GM23338 (cell line): ENCODE measurements around the gene TOX2. TPM values are rescaled to one million over a fixed set of nuclear protein-coding genes. Genes with fewer than 3 reads are reported as not detected.

Source experiments
- ATAC-seq: fragments of 200-7000 bp; cut with Tn5 transposase; 3 replicates; pipeline ENCODE4 v1.9.1; 2020
- DNase-seq: peaks from one replicate; pipeline ENCODE4 v3.0.0-alpha.2; 2015; ENCODE audit warnings: low spot score
- H2AFZ ChIP-seq: fragments of 200-600 bp; sonication (generic); 2 replicates; pipeline ENCODE4 v1.8.0; 2016; ENCODE audit warnings: antibody characterized with exemption, mild to moderate bottlenecking, moderate library complexity
- H3F3A ChIP-seq: fragments of 200-600 bp; sonication (generic); replicated peaks from 2 replicates; pipeline ENCODE4 v1.8.0; 2017; ENCODE audit warnings: antibody characterized with exemption, mixed run types, low read depth
- H3K27ac ChIP-seq: fragments of 200-600 bp; sonication (generic); 2 replicates; pipeline ENCODE4 v1.6.1; 2016; ENCODE audit warnings: low read depth
- H3K27me3 ChIP-seq: fragments of 200-600 bp; sonication (generic); 2 replicates; pipeline ENCODE4 v1.8.0; 2016; ENCODE audit warnings: mild to moderate bottlenecking, mixed run types, moderate library complexity; ENCODE audit not compliant: insufficient read depth
- H3K36me3 ChIP-seq: fragments of 200-600 bp; sonication (generic); 2 replicates; pipeline ENCODE4 v1.8.0; 2016; ENCODE audit warnings: mild to moderate bottlenecking; ENCODE audit not compliant: insufficient read depth
- H3K4me1 ChIP-seq: fragments of 200-600 bp; sonication (generic); 2 replicates; pipeline ENCODE4 v1.8.0; 2016; ENCODE audit warnings: mild to moderate bottlenecking, moderate library complexity; ENCODE audit not compliant: insufficient read depth
- H3K4me2 ChIP-seq: fragments of 200-600 bp; sonication (generic); 2 replicates; pipeline ENCODE4 v1.7.1; 2017; ENCODE audit warnings: mixed run types
- H3K4me3 ChIP-seq: fragments of 200-600 bp; sonication (generic); 2 replicates; pipeline ENCODE4 v1.6.1; 2016; ENCODE audit warnings: mixed run types
- H3K79me2 ChIP-seq: fragments of 200-600 bp; sonication (generic); replicated peaks from 2 replicates; pipeline ENCODE4 v1.8.0; 2017; ENCODE audit warnings: mild to moderate bottlenecking; ENCODE audit not compliant: insufficient read depth
- H3K9me2 ChIP-seq: fragments of 200-600 bp; sonication (generic); 2 replicates; pipeline ENCODE4 v1.8.0; 2017; ENCODE audit not compliant: insufficient read depth
- H4K20me1 ChIP-seq: fragments of 200-600 bp; sonication (generic); replicated peaks from 2 replicates; pipeline ENCODE4 v1.8.0; 2017; ENCODE audit warnings: mild to moderate bottlenecking; ENCODE audit not compliant: insufficient read depth
- H3K27ac Mint-ChIP-seq: 2 replicates; pipeline ENCODE4 v1.8.0; 2020; ENCODE audit warnings: inconsistent platforms, mild to moderate bottlenecking, moderate library complexity, mixed read lengths
- H3K27me3 Mint-ChIP-seq: 3 replicates; pipeline ENCODE4 v1.8.0; 2022; ENCODE audit warnings: low read depth, mild to moderate bottlenecking, moderate library complexity, mixed read lengths, inconsistent platforms; ENCODE audit not compliant: insufficient read depth, poor library complexity
- H3K36me3 Mint-ChIP-seq: 3 replicates; pipeline ENCODE4 v1.8.0; 2021; ENCODE audit warnings: low read depth, mild to moderate bottlenecking, inconsistent platforms, moderate library complexity, mixed read lengths
- H3K4me1 Mint-ChIP-seq: 3 replicates; pipeline ENCODE4 v1.8.0; 2020; ENCODE audit warnings: mild to moderate bottlenecking, inconsistent platforms, mixed read lengths
- H3K4me3 Mint-ChIP-seq: 3 replicates; pipeline ENCODE4 v1.8.0; 2021; ENCODE audit warnings: moderate library complexity, mild to moderate bottlenecking, inconsistent platforms, mixed read lengths
- H3K9me3 Mint-ChIP-seq: 3 replicates; pipeline ENCODE4 v1.8.0; 2020; ENCODE audit warnings: moderate library complexity, mild to moderate bottlenecking, inconsistent platforms, mixed read lengths
- POLR2AphosphoS5 ChIP-seq: IDR thresholded peaks from 2 replicates; pipeline ENCODE4 v1.6.1; 2016; ENCODE audit warnings: antibody characterized with exemption, low read depth
- ZNF114 ChIP-seq: fragments of 250-450 bp; sonication (Bioruptor Pico); IDR thresholded peaks from 2 replicates; pipeline ENCODE4 v1.5.0; 2020; ENCODE audit warnings: mild to moderate bottlenecking, moderate library complexity
- ZNF331 ChIP-seq: fragments of 250-450 bp; sonication (Bioruptor Pico); IDR thresholded peaks from 2 replicates; pipeline ENCODE4 v1.5.0; 2020; ENCODE audit warnings: low read depth, mild to moderate bottlenecking, moderate library complexity
- polyA plus RNA-seq: library from polyadenylated mRNA; unstranded; fragments of >200 nt; fragmentation: Nextera tagmentation; extraction: Ambion mirVana; gene quantifications from 2 replicates; pipeline ENCODE4 v1.2.1, GENCODE V29; 2016
- total RNA-seq: library from RNA; depleted of rRNA; stranded (reverse); fragments of >200 nt; shearing (Covaris generic); gene quantifications from 2 replicates; pipeline ENCODE4 v1.2.3, GENCODE V29; 2014
- TF ChIP-seq, protein P1 (sequence below): fragments of 250-450 bp; sonication (Bioruptor Pico); IDR thresholded peaks from 2 replicates; pipeline ENCODE4 v1.5.0; 2020; ENCODE audit warnings: mild to moderate bottlenecking, moderate library complexity
- TF ChIP-seq, protein P2 (sequence below): IDR thresholded peaks from 2 replicates; pipeline ENCODE4 v1.6.1; 2016; ENCODE audit warnings: antibody characterized with exemption

Gene TOX2
- total and polyA plus RNA-seq, 2 experiments from 2014 or later = 1.4 to 1.5 TPM

DNA sequence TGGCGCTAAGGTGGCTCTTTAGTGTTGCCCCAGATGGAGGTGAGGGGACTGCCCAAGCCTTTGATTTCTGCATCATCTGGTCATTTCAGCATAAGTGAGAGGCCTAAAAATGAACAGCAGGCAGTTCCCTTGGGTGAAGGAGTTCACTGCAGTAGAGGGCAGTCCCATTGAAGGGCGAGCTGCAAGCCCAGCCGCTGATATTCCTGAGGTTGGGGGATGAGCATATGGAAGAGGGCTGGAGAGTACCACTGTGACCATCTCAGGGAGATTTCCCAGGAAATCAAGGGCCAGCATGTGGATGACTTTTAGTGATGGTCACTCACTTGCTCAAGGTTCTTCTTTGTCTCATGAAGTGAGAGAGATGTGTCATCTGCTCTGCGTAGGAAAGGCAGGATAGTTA, 9.3 kb downstream of the TOX2 start (continued):
- TF ChIP-seq, protein P1, sequence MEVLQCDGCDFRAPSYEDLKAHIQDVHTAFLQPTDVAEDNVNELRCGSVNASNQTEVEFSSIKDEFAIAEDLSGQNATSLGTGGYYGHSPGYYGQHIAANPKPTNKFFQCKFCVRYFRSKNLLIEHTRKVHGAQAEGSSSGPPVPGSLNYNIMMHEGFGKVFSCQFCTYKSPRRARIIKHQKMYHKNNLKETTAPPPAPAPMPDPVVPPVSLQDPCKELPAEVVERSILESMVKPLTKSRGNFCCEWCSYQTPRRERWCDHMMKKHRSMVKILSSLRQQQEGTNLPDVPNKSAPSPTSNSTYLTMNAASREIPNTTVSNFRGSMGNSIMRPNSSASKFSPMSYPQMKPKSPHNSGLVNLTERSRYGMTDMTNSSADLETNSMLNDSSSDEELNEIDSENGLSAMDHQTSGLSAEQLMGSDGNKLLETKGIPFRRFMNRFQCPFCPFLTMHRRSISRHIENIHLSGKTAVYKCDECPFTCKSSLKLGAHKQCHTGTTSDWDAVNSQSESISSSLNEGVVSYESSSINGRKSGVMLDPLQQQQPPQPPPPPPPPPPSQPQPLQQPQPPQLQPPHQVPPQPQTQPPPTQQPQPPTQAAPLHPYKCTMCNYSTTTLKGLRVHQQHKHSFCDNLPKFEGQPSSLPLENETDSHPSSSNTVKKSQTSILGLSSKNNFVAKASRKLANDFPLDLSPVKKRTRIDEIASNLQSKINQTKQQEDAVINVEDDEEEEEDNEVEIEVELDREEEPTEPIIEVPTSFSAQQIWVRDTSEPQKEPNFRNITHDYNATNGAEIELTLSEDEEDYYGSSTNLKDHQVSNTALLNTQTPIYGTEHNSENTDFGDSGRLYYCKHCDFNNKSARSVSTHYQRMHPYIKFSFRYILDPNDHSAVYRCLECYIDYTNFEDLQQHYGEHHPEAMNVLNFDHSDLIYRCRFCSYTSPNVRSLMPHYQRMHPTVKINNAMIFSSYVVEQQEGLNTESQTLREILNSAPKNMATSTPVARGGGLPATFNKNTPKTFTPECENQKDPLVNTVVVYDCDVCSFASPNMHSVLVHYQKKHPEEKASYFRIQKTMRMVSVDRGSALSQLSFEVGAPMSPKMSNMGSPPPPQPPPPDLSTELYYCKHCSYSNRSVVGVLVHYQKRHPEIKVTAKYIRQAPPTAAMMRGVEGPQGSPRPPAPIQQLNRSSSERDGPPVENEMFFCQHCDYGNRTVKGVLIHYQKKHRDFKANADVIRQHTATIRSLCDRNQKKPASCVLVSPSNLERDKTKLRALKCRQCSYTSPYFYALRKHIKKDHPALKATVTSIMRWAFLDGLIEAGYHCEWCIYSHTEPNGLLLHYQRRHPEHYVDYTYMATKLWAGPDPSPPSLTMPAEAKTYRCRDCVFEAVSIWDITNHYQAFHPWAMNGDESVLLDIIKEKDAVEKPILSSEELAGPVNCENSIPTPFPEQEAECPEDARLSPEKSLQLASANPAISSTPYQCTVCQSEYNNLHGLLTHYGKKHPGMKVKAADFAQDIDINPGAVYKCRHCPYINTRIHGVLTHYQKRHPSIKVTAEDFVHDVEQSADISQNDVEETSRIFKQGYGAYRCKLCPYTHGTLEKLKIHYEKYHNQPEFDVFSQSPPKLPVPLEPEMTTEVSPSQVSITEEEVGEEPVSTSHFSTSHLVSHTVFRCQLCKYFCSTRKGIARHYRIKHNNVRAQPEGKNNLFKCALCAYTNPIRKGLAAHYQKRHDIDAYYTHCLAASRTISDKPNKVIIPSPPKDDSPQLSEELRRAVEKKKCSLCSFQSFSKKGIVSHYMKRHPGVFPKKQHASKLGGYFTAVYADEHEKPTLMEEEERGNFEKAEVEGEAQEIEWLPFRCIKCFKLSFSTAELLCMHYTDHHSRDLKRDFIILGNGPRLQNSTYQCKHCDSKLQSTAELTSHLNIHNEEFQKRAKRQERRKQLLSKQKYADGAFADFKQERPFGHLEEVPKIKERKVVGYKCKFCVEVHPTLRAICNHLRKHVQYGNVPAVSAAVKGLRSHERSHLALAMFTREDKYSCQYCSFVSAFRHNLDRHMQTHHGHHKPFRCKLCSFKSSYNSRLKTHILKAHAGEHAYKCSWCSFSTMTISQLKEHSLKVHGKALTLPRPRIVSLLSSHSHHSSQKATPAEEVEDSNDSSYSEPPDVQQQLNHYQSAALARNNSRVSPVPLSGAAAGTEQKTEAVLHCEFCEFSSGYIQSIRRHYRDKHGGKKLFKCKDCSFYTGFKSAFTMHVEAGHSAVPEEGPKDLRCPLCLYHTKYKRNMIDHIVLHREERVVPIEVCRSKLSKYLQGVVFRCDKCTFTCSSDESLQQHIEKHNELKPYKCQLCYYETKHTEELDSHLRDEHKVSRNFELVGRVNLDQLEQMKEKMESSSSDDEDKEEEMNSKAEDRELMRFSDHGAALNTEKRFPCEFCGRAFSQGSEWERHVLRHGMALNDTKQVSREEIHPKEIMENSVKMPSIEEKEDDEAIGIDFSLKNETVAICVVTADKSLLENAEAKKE (CRISPR knock-in tag) = no peak

DNA sequence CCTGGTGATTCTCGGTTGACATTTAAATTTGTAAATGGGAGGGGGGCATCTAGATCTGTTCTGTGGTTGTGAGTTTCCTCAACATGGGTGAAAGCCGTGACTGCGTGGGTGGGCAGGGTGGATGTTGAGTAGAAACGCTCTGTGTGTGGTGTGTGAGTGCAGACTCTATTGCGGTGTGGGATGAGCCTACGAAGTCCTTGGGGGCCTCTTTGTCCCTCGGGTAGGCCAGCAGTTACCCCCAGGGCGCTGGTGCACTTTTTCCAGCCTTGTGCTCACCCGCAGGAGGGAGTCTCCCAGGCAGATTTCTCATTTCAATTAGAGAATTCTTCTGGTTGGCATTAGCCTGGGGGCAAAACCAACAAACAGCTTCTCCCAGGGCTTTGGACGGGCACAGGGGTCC, 10.6 kb downstream of the TOX2 start:
- Histone ChIP-seq H2AFZ (no peak overlapping the region), H3K4me2 (no peak overlapping the region), H3K27ac (no peak overlapping the region), H4K20me1 (no peaks in the 10 kb centered on the region), H3K79me2 (no peaks in the 10 kb centered on the region), H3K27me3 (no peaks in the 10 kb centered on the region), H3K4me1 (peaks cover 3% of the 10 kb centered on the region; the same call in 1 of the 2 replicates), H3K9me2 (no peaks in the 10 kb centered on the region), H3K4me3 (no peak overlapping the region), H3F3A (no peaks in the 10 kb centered on the region), H3K36me3 (no peaks in the 10 kb centered on the region)
- Mint-ChIP-seq H3K4me1 (peaks cover 18% of the 10 kb centered on the region), H3K4me3 (no peak overlapping the region), H3K27ac (no peak overlapping the region; the same call in 1 of the 2 replicates), H3K36me3 (no peaks in the 10 kb centered on the region), H3K9me3 (no peaks in the 10 kb centered on the region), H3K27me3 (peaks cover 7% of the 10 kb centered on the region)
- no peak for DNase-seq
- TF ChIP-seq ZNF331 (no peak), ZNF114 (CRISPR knock-in tag) (no peak), POLR2AphosphoS5 (no peak)
- TF ChIP-seq, protein P2, sequence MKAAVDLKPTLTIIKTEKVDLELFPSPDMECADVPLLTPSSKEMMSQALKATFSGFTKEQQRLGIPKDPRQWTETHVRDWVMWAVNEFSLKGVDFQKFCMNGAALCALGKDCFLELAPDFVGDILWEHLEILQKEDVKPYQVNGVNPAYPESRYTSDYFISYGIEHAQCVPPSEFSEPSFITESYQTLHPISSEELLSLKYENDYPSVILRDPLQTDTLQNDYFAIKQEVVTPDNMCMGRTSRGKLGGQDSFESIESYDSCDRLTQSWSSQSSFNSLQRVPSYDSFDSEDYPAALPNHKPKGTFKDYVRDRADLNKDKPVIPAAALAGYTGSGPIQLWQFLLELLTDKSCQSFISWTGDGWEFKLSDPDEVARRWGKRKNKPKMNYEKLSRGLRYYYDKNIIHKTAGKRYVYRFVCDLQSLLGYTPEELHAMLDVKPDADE = no peak
- ATAC-seq = no peak
